Trophoblast cell (in vitro differentiated cells and primary cell): ENCODE results near the gene TRIM71.
"Not testable (repeated sequence)": the region's sequence is repeated elsewhere in the genome, so short reads cannot be mapped to it uniquely, and the experiment has no call there.

Source experiments
- DNase-seq, 2 donors: peaks; one replicate each; pipeline ENCODE4 v3.0.0-alpha.2; 2016
- H2AFZ ChIP-seq: 2 replicates; pipeline ENCODE4 v1.6.1; 2013; ENCODE audit warnings: low read length, moderate library complexity, mild to moderate bottlenecking; ENCODE audit not compliant: insufficient read depth, poor library complexity
- H2AK5ac ChIP-seq: 2 replicates; pipeline ENCODE4 v1.6.1; 2013; ENCODE audit warnings: mild to moderate bottlenecking, low read length
- H2BK120ac ChIP-seq: 2 replicates; pipeline ENCODE4 v1.6.1; 2013; ENCODE audit warnings: low read length, mild to moderate bottlenecking, moderate library complexity; ENCODE audit not compliant: insufficient read depth, poor library complexity
- H2BK12ac ChIP-seq: 2 replicates; pipeline ENCODE4 v1.6.1; 2013; ENCODE audit warnings: mild to moderate bottlenecking, low read length, moderate library complexity
- H2BK5ac ChIP-seq: 2 replicates; pipeline ENCODE4 v1.6.1; 2013; ENCODE audit warnings: low read length, low read depth, moderate library complexity, mild to moderate bottlenecking; ENCODE audit not compliant: poor library complexity
- H3K14ac ChIP-seq: 2 replicates; pipeline ENCODE4 v1.6.1; 2013; ENCODE audit warnings: mild to moderate bottlenecking, low read length
- H3K18ac ChIP-seq: 2 replicates; pipeline ENCODE4 v1.6.1; 2013; ENCODE audit warnings: mild to moderate bottlenecking, low read length
- H3K23ac ChIP-seq: 2 replicates; pipeline ENCODE4 v1.6.1; 2013; ENCODE audit warnings: low read length
- H3K27ac ChIP-seq: 2 replicates; pipeline ENCODE4 v1.5.1; 2013; ENCODE audit warnings: low read depth, mild to moderate bottlenecking, inconsistent platforms, low read length, moderate library complexity
- H3K27me3 ChIP-seq: 2 replicates; pipeline ENCODE4 v1.6.1; 2013; ENCODE audit warnings: inconsistent platforms, mild to moderate bottlenecking, low read length, moderate library complexity; ENCODE audit not compliant: insufficient read depth
- H3K36me3 ChIP-seq, 2 experiments: 1 replicate in 1 of 2; 2 replicates in 1 of 2; pipeline ENCODE4 v1.6.1; 2013; ENCODE audit warnings: low read length in 2 of 2, mild to moderate bottlenecking in 2 of 2, moderate library complexity in 1 of 2; ENCODE audit not compliant: insufficient read depth in 2 of 2, control insufficient read depth in 1 of 2
- H3K4ac ChIP-seq: 2 replicates; pipeline ENCODE4 v1.6.1; 2013; ENCODE audit warnings: low read depth, mild to moderate bottlenecking, low read length, moderate library complexity
- H3K4me1 ChIP-seq, 2 experiments: 1 replicate in 1 of 2; 2 replicates in 1 of 2; pipeline ENCODE4 v1.6.1; 2013; ENCODE audit warnings: low read length in 2 of 2, mild to moderate bottlenecking in 2 of 2, moderate library complexity in 1 of 2; ENCODE audit not compliant: insufficient read depth in 2 of 2, control insufficient read depth in 1 of 2
- H3K4me2 ChIP-seq: 2 replicates; pipeline ENCODE4 v1.6.1; 2013; ENCODE audit warnings: inconsistent platforms, mild to moderate bottlenecking, low read length, moderate library complexity
- H3K4me3 ChIP-seq: 2 replicates; pipeline ENCODE4 v1.5.1; 2013; ENCODE audit warnings: mild to moderate bottlenecking, low read depth, low read length, inconsistent platforms
- H3K79me1 ChIP-seq: one replicate; pipeline ENCODE4 v1.6.1; 2013; ENCODE audit warnings: low read length
- H3K79me2 ChIP-seq: 2 replicates; pipeline ENCODE4 v1.6.1; 2013; ENCODE audit warnings: low read length, mild to moderate bottlenecking; ENCODE audit not compliant: control insufficient read depth, insufficient read depth, poor library complexity
- H3K9ac ChIP-seq: 2 replicates; pipeline ENCODE4 v1.6.1; 2013; ENCODE audit warnings: mild to moderate bottlenecking, low read length
- H3K9me3 ChIP-seq: 2 replicates; pipeline ENCODE4 v1.6.1; 2013; ENCODE audit warnings: low read depth, mild to moderate bottlenecking, control low read depth, inconsistent platforms, low read length; ENCODE audit not compliant: insufficient read depth
- H4K12ac ChIP-seq: 2 replicates; pipeline ENCODE4 v1.6.1; 2013; ENCODE audit warnings: low read depth, mild to moderate bottlenecking, low read length, moderate library complexity
- H4K8ac ChIP-seq: 2 replicates; pipeline ENCODE4 v1.6.1; 2013; ENCODE audit warnings: low read depth, mild to moderate bottlenecking, low read length, moderate library complexity
- H4K91ac ChIP-seq: one replicate; pipeline ENCODE4 v1.6.1; 2013; ENCODE audit warnings: low read depth, mild to moderate bottlenecking, low read length, moderate library complexity
- WGBS: extraction: QIAGEN DNeasy Blood & Tissue Kit; methylation state at CpG from one replicate; pipeline ENCODE4 v1.1.7; 2013; ENCODE audit warnings: missing lambda C conversion rate; ENCODE audit not compliant: insufficient read length, insufficient coverage; ENCODE audit errors: extremely low coverage; 5-methylcytosine and 5-hydroxymethylcytosine counted together

Gene TRIM71

GRCh38 chr3:32843510-32844321 lies 25.9 kb downstream of the TRIM71 start:
- Histone ChIP-seq H3K27ac (no peak overlapping the region), H3K27me3 (no peaks in the 10 kb centered on the region), H4K12ac (no peak overlapping the region), H3K23ac (no peak overlapping the region), H2AK5ac (no peak overlapping the region), H2AFZ (no peak overlapping the region), H3K9ac (no peak overlapping the region), H4K8ac (no peak overlapping the region), H4K91ac (no peak overlapping the region), H3K4me1 (peaks cover 48 to 65% of the 10 kb centered on the region in 2 experiments), H2BK12ac (no peak overlapping the region), H3K79me1 (peaks cover 16% of the 10 kb centered on the region), H2BK5ac (no peak overlapping the region), H3K9me3 (no peaks in the 10 kb centered on the region), H3K4ac (peak overlapping the region; percentile 96), H3K79me2 (peaks cover 31% of the 10 kb centered on the region), H3K4me3 (no peak overlapping the region), H3K18ac (no peak overlapping the region), H3K4me2 (no peak overlapping the region), H3K36me3 (no peaks in the 10 kb centered on the region), H3K14ac (no peak overlapping the region), H2BK120ac (no peak overlapping the region)
- no peak for DNase-seq
- WGBS = no CpG with 5 or more reads among the region's 17 CpGs

GRCh38 chr3:32844322-32844654 lies 26.5 kb downstream of the TRIM71 start:
- Histone ChIP-seq H3K27ac (no peak overlapping the region), H3K27me3 (no peaks in the 10 kb centered on the region), H4K8ac (no peak overlapping the region), H3K4me1 (peaks cover 49 to 68% of the 10 kb centered on the region in 2 experiments), H3K4me2 (no peak overlapping the region), H2BK12ac (no peak overlapping the region), H2BK5ac (no peak overlapping the region), H2AK5ac (no peak overlapping the region), H3K36me3 (no peaks in the 10 kb centered on the region), H3K14ac (no peak overlapping the region), H3K79me1 (peaks cover 20% of the 10 kb centered on the region), H4K91ac (no peak overlapping the region), H2AFZ (no peak overlapping the region), H3K9ac (no peak overlapping the region), H3K18ac (no peak overlapping the region), H2BK120ac (no peak overlapping the region), H3K9me3 (no peaks in the 10 kb centered on the region), H3K4ac (peak overlapping the region; percentile 8), H3K79me2 (peaks cover 29% of the 10 kb centered on the region), H3K4me3 (no peak overlapping the region), H3K23ac (no peak overlapping the region), H4K12ac (no peak overlapping the region)
- no peak for DNase-seq
- no CpG with 5 or more reads among the region's 7 CpGs for WGBS

GRCh38 chr3:32844914-32845313 lies 27.1 kb downstream of the TRIM71 start:
- H2BK5ac ChIP-seq = peak overlapping the region; percentile 57
- no peak overlapping the region for H2AFZ ChIP-seq
- no CpG with 5 or more reads among the region's 1 CpG for WGBS

GRCh38 chr3:32845546-32845945 lies 27.7 kb downstream of the TRIM71 start:
- Histone ChIP-seq H3K27ac (peak overlapping the region; percentile 14), H3K79me2 (peaks cover 29% of the 10 kb centered on the region), H3K79me1 (peaks cover 19% of the 10 kb centered on the region), H3K4me1 (peaks cover 50 to 69% of the 10 kb centered on the region in 2 experiments), H3K4ac (peak overlapping the region; percentile 91)
- H2BK120ac ChIP-seq, H4K91ac ChIP-seq, DNase-seq, H3K9ac ChIP-seq, H2AFZ ChIP-seq, H3K18ac ChIP-seq, H3K27me3 ChIP-seq, H3K36me3 ChIP-seq, H2AK5ac ChIP-seq, H3K23ac ChIP-seq, H3K14ac ChIP-seq, H4K8ac ChIP-seq, H3K4me3 ChIP-seq, H3K9me3 ChIP-seq, H3K4me2 ChIP-seq, H2BK12ac ChIP-seq, H2BK5ac ChIP-seq, H4K12ac ChIP-seq: not testable (repeated sequence)
- WGBS = no CpG with 5 or more reads among the region's 6 CpGs

More at GRCh38 chr3:32844914-32845313, 27.1 kb downstream of the TRIM71 start:
- peak overlapping the region; percentile 14 for H3K27ac ChIP-seq
- peaks cover 21% of the 10 kb centered on the region for H3K79me1 ChIP-seq
- H2BK12ac ChIP-seq = no peak overlapping the region
- no peak overlapping the region for H3K9ac ChIP-seq
- H3K4ac ChIP-seq = peak overlapping the region; percentile 91
- no peak overlapping the region for H3K23ac ChIP-seq
- H3K9me3 ChIP-seq = no peaks in the 10 kb centered on the region
- H3K27me3 ChIP-seq = no peaks in the 10 kb centered on the region
- DNase-seq = no peak
- H3K4me3 ChIP-seq = no peak overlapping the region
- H3K4me2 ChIP-seq = no peak overlapping the region
- no peak overlapping the region for H4K12ac ChIP-seq
- peaks cover 51 to 69% of the 10 kb centered on the region in 2 experiments for H3K4me1 ChIP-seq
- peaks cover 31% of the 10 kb centered on the region for H3K79me2 ChIP-seq
- no peak overlapping the region for H2AK5ac ChIP-seq
- H4K8ac ChIP-seq = no peak overlapping the region
- H4K91ac ChIP-seq = no peak overlapping the region
- no peak overlapping the region for H2BK120ac ChIP-seq
- H3K14ac ChIP-seq = no peak overlapping the region
- H3K18ac ChIP-seq = no peak overlapping the region
- no peaks in the 10 kb centered on the region for H3K36me3 ChIP-seq
